HG03159 (cell line): ENCODE results near the gene CACNA2D2.
A peak's percentile ranks its signal among the peaks of the same experiment; 100 is the strongest.

Experiments
- ATAC-seq: cut with Tn5 transposase; IDR thresholded peaks from one replicate; pipeline ENCODE4 v1.9.1; 2021; ENCODE audit warnings: mild to moderate bottlenecking, moderate library complexity; ENCODE audit not compliant: unreplicated experiment

CACNA2D2 gene

GRCh38 chr3:50375258-50375931, 128.0 kb downstream of the CACNA2D2 start:
- ATAC-seq, result no peak

- no peak for ATAC-seq
These were observed 128.8 kb downstream of the CACNA2D2 start for GRCh38 chr3:50374363-50375257.

- ATAC-seq, result no peak
These were observed 130.0 kb downstream of the CACNA2D2 start for GRCh38 chr3:50373146-50374051.

GRCh38 chr3:50372349-50372748, 131.1 kb downstream of the CACNA2D2 start:
- ATAC-seq, result no peak

GRCh38 chr3:50371133-50371685, 132.2 kb downstream of the CACNA2D2 start:
- ATAC-seq, result no peak

GRCh38 chr3:50370594-50370993, 132.8 kb downstream of the CACNA2D2 start:
- no peak for ATAC-seq

GRCh38 chr3:50369012-50369670, 134.3 kb downstream of the CACNA2D2 start:
- ATAC-seq, result no peak

GRCh38 chr3:50365842-50366220, 137.6 kb downstream of the CACNA2D2 start:
- ATAC-seq, result no peak

- peak; percentile 74 for ATAC-seq
These were observed 138.2 kb downstream of the CACNA2D2 start for GRCh38 chr3:50365080-50365841.

GRCh38 chr3:50364573-50365079, 138.8 kb downstream of the CACNA2D2 start:
- ATAC-seq, result no peak

GRCh38 chr3:50359760-50360110, 143.7 kb downstream of the CACNA2D2 start:
- no peak for ATAC-seq

- peak; percentile 97 for ATAC-seq
These were observed 144.3 kb downstream of the CACNA2D2 start, which contains the start of gene TMEM115 for GRCh38 chr3:50358911-50359759. Gene TMEM115 (minus strand): TSS chr3:50359521. CDS start chr3:50359063, 458 bp downstream.

GRCh38 chr3:50358355-50358910, 145.0 kb downstream of the CACNA2D2 start:
- ATAC-seq, result no peak

GRCh38 chr3:50357481-50357880, 146.0 kb downstream of the CACNA2D2 start:
- no peak for ATAC-seq

- no peak for ATAC-seq
These were observed 146.9 kb downstream of the CACNA2D2 start for GRCh38 chr3:50356553-50356952.

GRCh38 chr3:50355829-50356552, 147.4 kb downstream of the CACNA2D2 start:
- no peak for ATAC-seq

GRCh38 chr3:50354850-50355249, 148.6 kb downstream of the CACNA2D2 start:
- no peak for ATAC-seq
